ENCODE results near the gene PDE6A. TPM values are rescaled to one million over a fixed set of nuclear protein-coding genes. Genes with fewer than 3 reads are reported as not detected.
A peak's percentile ranks its signal among the peaks of the same experiment; 100 is the strongest.

PDE6A gene
- total RNA-seq, 6 experiments from 2014 or later, result not detected

DNA sequence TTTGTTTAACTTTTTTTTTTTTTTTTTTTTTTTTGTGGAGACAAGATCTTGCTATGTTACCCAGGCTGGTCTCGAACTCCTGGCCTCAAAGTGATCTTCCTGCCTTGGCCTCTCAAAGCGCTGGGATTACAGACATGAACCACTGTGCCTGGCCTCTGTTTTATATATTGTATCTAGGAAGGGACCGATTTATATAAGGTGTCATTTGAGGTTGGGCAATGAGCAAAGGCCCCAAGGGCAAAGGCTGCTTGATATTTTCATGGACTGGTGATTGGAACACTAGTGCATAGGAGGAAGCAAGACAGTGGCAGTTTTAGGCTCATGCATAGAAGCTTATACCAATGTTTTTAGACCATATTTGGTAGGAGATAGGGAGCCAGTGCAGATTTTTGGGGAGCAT is 19.1 kb upstream of the PDE6A start:
- Mint-ChIP-seq H3K4me1 (ENCODE audit: low read depth) (peaks cover 29% of the 10 kb centered on the region), H3K36me3 (ENCODE audit: low read depth) (no peaks in the 10 kb centered on the region), H3K27me3 (ENCODE audit: insufficient read depth) (peaks cover 3% of the 10 kb centered on the region; the same call in 1 of the 2 replicates), H3K4me3 (no peak overlapping the region), H3K27ac (no peak overlapping the region), H3K9me3 (no peaks in the 10 kb centered on the region)
- no peak for DNase-seq
- TF ChIP-seq, protein P1, sequence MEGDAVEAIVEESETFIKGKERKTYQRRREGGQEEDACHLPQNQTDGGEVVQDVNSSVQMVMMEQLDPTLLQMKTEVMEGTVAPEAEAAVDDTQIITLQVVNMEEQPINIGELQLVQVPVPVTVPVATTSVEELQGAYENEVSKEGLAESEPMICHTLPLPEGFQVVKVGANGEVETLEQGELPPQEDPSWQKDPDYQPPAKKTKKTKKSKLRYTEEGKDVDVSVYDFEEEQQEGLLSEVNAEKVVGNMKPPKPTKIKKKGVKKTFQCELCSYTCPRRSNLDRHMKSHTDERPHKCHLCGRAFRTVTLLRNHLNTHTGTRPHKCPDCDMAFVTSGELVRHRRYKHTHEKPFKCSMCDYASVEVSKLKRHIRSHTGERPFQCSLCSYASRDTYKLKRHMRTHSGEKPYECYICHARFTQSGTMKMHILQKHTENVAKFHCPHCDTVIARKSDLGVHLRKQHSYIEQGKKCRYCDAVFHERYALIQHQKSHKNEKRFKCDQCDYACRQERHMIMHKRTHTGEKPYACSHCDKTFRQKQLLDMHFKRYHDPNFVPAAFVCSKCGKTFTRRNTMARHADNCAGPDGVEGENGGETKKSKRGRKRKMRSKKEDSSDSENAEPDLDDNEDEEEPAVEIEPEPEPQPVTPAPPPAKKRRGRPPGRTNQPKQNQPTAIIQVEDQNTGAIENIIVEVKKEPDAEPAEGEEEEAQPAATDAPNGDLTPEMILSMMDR (IDR thresholded peaks at IDR 0.05), result no peak

DNA sequence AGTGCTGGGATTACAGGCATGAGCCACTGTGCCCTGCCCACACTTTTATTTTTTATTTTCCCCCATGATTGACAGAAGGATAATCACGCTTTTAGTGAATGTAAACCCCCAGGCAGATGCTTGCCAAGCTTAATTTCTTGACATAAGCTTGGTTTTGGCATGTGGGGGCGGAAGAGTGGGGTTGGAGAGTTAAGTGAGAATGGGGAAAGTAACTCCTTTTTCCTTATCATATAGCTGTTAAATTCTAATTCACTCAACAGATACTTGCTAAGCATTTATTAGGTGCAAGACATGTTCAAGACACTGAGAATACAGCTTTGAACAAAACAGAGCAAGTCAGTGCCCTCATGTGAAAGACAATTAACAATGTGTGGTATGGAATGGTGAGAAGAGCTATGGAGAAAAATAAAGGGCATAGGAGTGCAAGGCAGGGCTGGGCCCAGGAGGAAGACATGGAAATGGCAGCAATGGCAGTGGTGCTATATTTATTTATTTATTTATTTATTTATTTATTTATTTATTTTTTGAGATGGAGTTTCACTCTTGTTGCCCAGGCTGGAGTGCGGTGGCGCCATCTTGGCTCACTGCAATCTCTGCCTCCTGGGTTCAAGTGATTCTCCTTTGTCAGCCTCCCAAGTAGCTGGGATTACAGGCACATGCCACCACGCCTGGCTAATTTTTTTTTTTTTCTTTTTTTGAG is 18.2 kb upstream of the PDE6A start:
- Mint-ChIP-seq H3K4me3 (no peak overlapping the region), H3K9me3 (no peaks in the 10 kb centered on the region), H3K4me1 (ENCODE audit: low read depth) (peaks cover 39% of the 10 kb centered on the region)

DNA sequence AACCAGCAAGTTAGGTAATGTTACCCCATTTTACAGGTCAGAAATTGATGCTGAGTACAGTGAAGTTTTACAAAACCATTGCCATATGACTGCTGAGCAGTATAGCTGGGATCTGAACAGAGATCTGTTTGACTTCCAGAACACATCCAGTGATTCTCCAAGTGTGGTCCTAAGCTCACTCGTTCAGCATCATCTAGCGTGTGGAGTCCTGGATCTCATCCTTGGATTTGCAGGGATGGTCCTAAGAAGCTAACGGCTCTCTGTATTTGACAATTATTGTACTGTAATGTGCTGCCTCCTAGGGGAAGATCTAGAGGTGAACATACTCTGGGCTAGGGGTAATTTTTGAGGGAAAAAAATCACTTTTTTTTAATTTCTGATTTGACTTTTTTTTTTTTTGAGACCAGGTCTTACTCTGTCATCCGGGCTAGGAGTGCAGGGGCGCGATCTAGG is 17.4 kb upstream of the PDE6A start:
- no peaks in the 10 kb centered on the region for H3K9me3 Mint-ChIP-seq
- H3K4me3 Mint-ChIP-seq, result peak overlapping the region; percentile 96
- no peak overlapping the region for H3K27ac Mint-ChIP-seq
- no peaks in the 10 kb centered on the region for H3K36me3 Mint-ChIP-seq (ENCODE audit: low read depth)
- TF ChIP-seq, protein P1 (IDR thresholded peaks at IDR 0.05), result peak; percentile 82
- H3K27me3 Mint-ChIP-seq (ENCODE audit: insufficient read depth), result peaks cover 3% of the 10 kb centered on the region
- peak; percentile 57 for DNase-seq
- peaks cover 47% of the 10 kb centered on the region for H3K4me1 Mint-ChIP-seq (ENCODE audit: low read depth)

More for the DNA sequence above, 18.2 kb upstream of the PDE6A start:
- Mint-ChIP-seq H3K36me3 (ENCODE audit: low read depth) (no peaks in the 10 kb centered on the region), H3K27me3 (ENCODE audit: insufficient read depth) (peaks cover 3% of the 10 kb centered on the region; the same call in 1 of the 2 replicates), H3K27ac (no peak overlapping the region)
- DNase-seq, result no peak
- TF ChIP-seq, protein P1 (IDR thresholded peaks at IDR 0.05), result no peak

DNA sequence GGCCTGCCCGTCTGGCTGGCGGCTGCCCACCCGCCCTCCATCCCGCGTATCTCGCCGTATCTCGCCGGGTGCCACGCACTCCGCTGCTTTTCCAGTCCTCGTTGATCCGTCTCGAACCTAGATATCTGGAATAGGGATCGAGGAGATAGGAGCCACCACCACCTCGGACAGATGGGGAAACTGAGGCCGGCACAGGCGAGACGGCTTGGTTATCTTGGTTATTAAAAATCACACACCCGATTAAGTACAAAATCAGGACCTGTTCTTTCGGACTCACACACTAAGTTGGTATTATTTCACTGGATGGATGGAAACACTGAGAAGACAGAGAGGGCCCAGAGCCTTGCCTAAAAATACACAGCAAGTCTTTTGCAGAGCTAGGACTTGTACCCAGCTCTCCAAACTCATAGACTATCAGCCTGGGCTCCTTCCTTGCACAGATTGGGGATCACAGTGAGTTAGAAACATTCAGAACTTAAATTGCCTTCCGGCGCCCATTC is 16.6 kb upstream of the PDE6A start:
- Mint-ChIP-seq H3K4me3 (peak overlapping the region; percentile 96), H3K36me3 (ENCODE audit: low read depth) (no peaks in the 10 kb centered on the region), H3K9me3 (no peaks in the 10 kb centered on the region), H3K4me1 (ENCODE audit: low read depth) (peaks cover 52% of the 10 kb centered on the region), H3K27ac (peak overlapping the region; percentile 36), H3K27me3 (ENCODE audit: insufficient read depth) (peaks cover 3% of the 10 kb centered on the region)
- no peak for DNase-seq
- TF ChIP-seq, protein P1 (IDR thresholded peaks at IDR 0.05), result no peak; the same call in 1 of the 2 replicates

GRCh38 chr5:149960272-149961185 is 15.9 kb upstream of the PDE6A start, which contains the start of gene SLC26A2:
Gene SLC26A2 (plus strand): TSS chr5:149960758. CDS start chr5:149977653, 16,895 bp downstream.
- DNase-seq, result peak; percentile 98
- peak within 1 kb of the TSS; percentile 96 for H3K4me3 Mint-ChIP-seq
- no peaks in the 10 kb centered on the region for H3K9me3 Mint-ChIP-seq
- H3K4me1 Mint-ChIP-seq (ENCODE audit: low read depth), result peaks cover 52% of the 10 kb centered on the region
- H3K36me3 Mint-ChIP-seq (ENCODE audit: low read depth), result no peaks in the 10 kb centered on the region
- peaks cover 3% of the 10 kb centered on the region for H3K27me3 Mint-ChIP-seq (ENCODE audit: insufficient read depth)
- TF ChIP-seq, protein P1 (IDR thresholded peaks at IDR 0.05), result peak; percentile 17
- H3K27ac Mint-ChIP-seq, result peak within 1 kb of the TSS; percentile 98

Measured in HFFc6 (cell line).